ENCODE results near the gene LRRC36. TPM values are rescaled to one million over a fixed set of nuclear protein-coding genes. Genes with fewer than 3 reads are reported as not detected.

LRRC36 gene
- total RNA-seq, 1 donor from 2014 or later = 24.1 TPM

GRCh38 chr16:67393111-67393787 is 66.6 kb downstream of the LRRC36 start, which contains the start of gene TPPP3:
Gene TPPP3, minus strand, starts transcription at chr16:67393498. Its CDS starts 2,387 bp downstream, at chr16:67391111.
- peak; percentile 84 for DNase-seq (ENCODE audit: low spot score)
- peak; percentile 72 for TF ChIP-seq CTCF (IDR thresholded peaks at IDR 0.05; ENCODE audit: unreplicated experiment)
- Mint-ChIP-seq H3K27ac (ENCODE audit: unreplicated experiment) (peak within 1 kb of the TSS; percentile 59), H3K4me1 (ENCODE audit: unreplicated experiment) (peaks cover 3% of the 10 kb centered on the region), H3K27me3 (ENCODE audit: unreplicated experiment) (peaks cover 23% of the 10 kb centered on the region), H3K4me3 (ENCODE audit: unreplicated experiment) (no peak within 1 kb of the TSS), H3K9me3 (ENCODE audit: unreplicated experiment) (no peaks in the 10 kb centered on the region), H3K36me3 (ENCODE audit: low read depth, unreplicated experiment) (peaks cover 9% of the 10 kb centered on the region)

GRCh38 chr16:67393788-67394154 is 67.2 kb downstream of the LRRC36 start:
- Mint-ChIP-seq H3K4me1 (ENCODE audit: unreplicated experiment) (peaks cover 3% of the 10 kb centered on the region), H3K27ac (ENCODE audit: unreplicated experiment) (no peak overlapping the region), H3K27me3 (ENCODE audit: unreplicated experiment) (peaks cover 23% of the 10 kb centered on the region), H3K9me3 (ENCODE audit: unreplicated experiment) (no peaks in the 10 kb centered on the region), H3K4me3 (ENCODE audit: unreplicated experiment) (no peak overlapping the region), H3K36me3 (ENCODE audit: low read depth, unreplicated experiment) (peaks cover 9% of the 10 kb centered on the region)
- no peak for DNase-seq (ENCODE audit: low spot score)
- no peak for TF ChIP-seq CTCF (IDR thresholded peaks at IDR 0.05; ENCODE audit: unreplicated experiment)

- DNase-seq (ENCODE audit: low spot score) = peak; percentile 37
- H3K4me1 Mint-ChIP-seq (ENCODE audit: unreplicated experiment) = peaks cover 3% of the 10 kb centered on the region
- no peak overlapping the region for H3K4me3 Mint-ChIP-seq (ENCODE audit: unreplicated experiment)
- TF ChIP-seq CTCF (IDR thresholded peaks at IDR 0.05; ENCODE audit: unreplicated experiment) = no peak
- peaks cover 23% of the 10 kb centered on the region for H3K27me3 Mint-ChIP-seq (ENCODE audit: unreplicated experiment)
- peaks cover 9% of the 10 kb centered on the region for H3K36me3 Mint-ChIP-seq (ENCODE audit: low read depth, unreplicated experiment)
- H3K9me3 Mint-ChIP-seq (ENCODE audit: unreplicated experiment) = no peaks in the 10 kb centered on the region
- H3K27ac Mint-ChIP-seq (ENCODE audit: unreplicated experiment) = no peak overlapping the region
Measured at GRCh38 chr16:67394155-67395104, 67.8 kb downstream of the LRRC36 start.

GRCh38 chr16:67395105-67395457 is 68.5 kb downstream of the LRRC36 start:
- Mint-ChIP-seq H3K4me3 (ENCODE audit: unreplicated experiment) (no peak overlapping the region), H3K9me3 (ENCODE audit: unreplicated experiment) (no peaks in the 10 kb centered on the region), H3K36me3 (ENCODE audit: low read depth, unreplicated experiment) (peaks cover 5% of the 10 kb centered on the region), H3K27ac (ENCODE audit: unreplicated experiment) (no peak overlapping the region), H3K27me3 (ENCODE audit: unreplicated experiment) (peaks cover 21% of the 10 kb centered on the region), H3K4me1 (ENCODE audit: unreplicated experiment) (peaks cover 3% of the 10 kb centered on the region)
- no peak for TF ChIP-seq CTCF (IDR thresholded peaks at IDR 0.05; ENCODE audit: unreplicated experiment)
- no peak for DNase-seq (ENCODE audit: low spot score)
